Right atrium auricular region (tissue), 2 donors: ENCODE data around the gene CCT7. TPM values are rescaled to one million over a fixed set of nuclear protein-coding genes. Genes with fewer than 3 reads are reported as not detected.

Experiments used
- DNase-seq: peaks from one replicate; pipeline ENCODE4 v3.0.0-alpha.2; 2019; ENCODE audit warnings: low spot score
- H3K27ac ChIP-seq, 2 donors: fragments of 200-600 bp; sonication (generic); 1 replicate in 1 of 2; 2 replicates in 1 of 2; pipeline ENCODE4 v1.5.1; 2016 to 2019
- H3K27me3 ChIP-seq, 2 donors: fragments of 200-600 bp; sonication (generic); one replicate each; pipeline versions ENCODE4 v1.5.1 to v1.6.0; 2017 to 2019
- H3K36me3 ChIP-seq: fragments of 200-600 bp; sonication (generic); one replicate; pipeline ENCODE4 v1.5.1; 2016
- H3K4me1 ChIP-seq, 2 donors: fragments of 200-600 bp; sonication (generic); one replicate each; pipeline versions ENCODE4 v1.5.1 to v1.6.0; 2017 to 2019
- H3K4me3 ChIP-seq, 2 donors: fragments of 200-600 bp; sonication (generic); 1 replicate in 1 of 2; 2 replicates in 1 of 2; pipeline ENCODE4 v1.5.1; 2017 to 2019; ENCODE audit warnings: mild to moderate bottlenecking in 1 of 2, moderate library complexity in 1 of 2
- H3K9me3 ChIP-seq, 2 donors: fragments of 200-600 bp; sonication (generic); one replicate each; pipeline ENCODE4 v1.5.1; 2019
- CTCF ChIP-seq, 2 donors: fragments of 200-600 bp; sonication (generic); IDR thresholded peaks; one replicate each; pipeline ENCODE4 v1.5.1; 2019; ENCODE audit warnings: antibody characterized with exemption in 2 of 2
- total RNA-seq, 2 donors: library from RNA; depleted of rRNA; stranded (reverse); fragments of >200 nt; gene quantifications; one replicate each; pipeline ENCODE4 v1.1.0, GENCODE V29; 2016

CCT7 gene
- total RNA-seq, 2 donors from 2014 or later: 154 to 191 TPM

DNA sequence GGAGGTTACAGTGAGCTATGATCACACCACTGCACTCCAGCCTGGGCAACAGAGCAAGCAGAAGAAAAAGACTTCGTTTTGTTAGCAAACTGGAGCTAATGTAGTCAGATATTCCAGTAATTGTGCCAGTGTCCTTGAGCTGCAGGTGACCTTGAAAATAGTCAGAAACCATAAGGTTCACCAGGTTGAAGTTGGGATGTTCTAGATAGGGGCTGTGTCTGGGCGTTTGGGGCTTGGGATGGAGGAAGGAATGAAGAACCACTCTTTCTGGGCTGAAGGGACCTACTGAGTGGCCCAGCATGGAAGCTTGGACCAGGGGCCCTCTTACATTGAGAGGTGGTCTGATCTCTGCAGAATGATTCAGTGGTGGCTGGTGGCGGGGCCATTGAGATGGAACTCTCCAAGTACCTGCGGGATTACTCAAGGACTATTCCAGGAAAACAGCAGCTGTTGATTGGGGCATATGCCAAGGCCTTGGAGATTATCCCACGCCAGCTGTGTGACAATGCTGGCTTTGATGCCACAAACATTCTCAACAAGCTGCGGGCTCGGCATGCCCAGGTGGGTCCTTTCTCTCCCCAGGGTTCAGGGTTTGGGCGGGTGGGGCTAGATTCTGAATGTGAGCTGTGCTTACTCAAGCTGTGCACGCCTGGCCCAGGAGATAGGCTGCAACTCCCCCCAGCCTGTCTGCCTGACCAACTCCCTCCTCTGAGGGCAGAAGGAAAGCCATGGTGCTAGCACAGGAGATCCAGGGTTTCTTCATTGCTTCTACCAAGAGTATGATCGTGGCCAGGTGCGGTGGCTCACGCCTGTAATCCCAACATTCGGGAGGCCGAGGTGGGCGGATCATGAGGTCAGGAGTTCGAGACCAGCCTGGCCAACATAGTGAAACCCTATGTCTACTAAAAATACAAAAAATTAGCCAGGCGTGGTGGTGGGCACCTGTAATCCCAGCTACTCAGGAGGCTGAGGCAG is 17.1 kb downstream of the CCT7 start:
- no peak for DNase-seq
- Histone ChIP-seq H3K27ac (no peak overlapping the region), H3K36me3 (peaks cover 87% of the 10 kb centered on the region), H3K9me3 (no peaks in the 10 kb centered on the region), H3K27me3 (no peaks in the 10 kb centered on the region), H3K4me1 (no peaks in the 10 kb centered on the region), H3K4me3 (no peak overlapping the region)
- TF ChIP-seq CTCF (IDR thresholded peaks at IDR 0.05): no peak

GRCh38 chr2:73252238-73253027 is 18.3 kb downstream of the CCT7 start:
- H3K9me3 ChIP-seq: no peaks in the 10 kb centered on the region
- H3K27ac ChIP-seq: no peak overlapping the region
- H3K4me3 ChIP-seq: no peak overlapping the region
- DNase-seq: no peak
- peaks cover 74% of the 10 kb centered on the region for H3K36me3 ChIP-seq
- no peak for TF ChIP-seq CTCF (IDR thresholded peaks at IDR 0.05)
- no peaks in the 10 kb centered on the region for H3K4me1 ChIP-seq
- H3K27me3 ChIP-seq: no peaks in the 10 kb centered on the region

DNA sequence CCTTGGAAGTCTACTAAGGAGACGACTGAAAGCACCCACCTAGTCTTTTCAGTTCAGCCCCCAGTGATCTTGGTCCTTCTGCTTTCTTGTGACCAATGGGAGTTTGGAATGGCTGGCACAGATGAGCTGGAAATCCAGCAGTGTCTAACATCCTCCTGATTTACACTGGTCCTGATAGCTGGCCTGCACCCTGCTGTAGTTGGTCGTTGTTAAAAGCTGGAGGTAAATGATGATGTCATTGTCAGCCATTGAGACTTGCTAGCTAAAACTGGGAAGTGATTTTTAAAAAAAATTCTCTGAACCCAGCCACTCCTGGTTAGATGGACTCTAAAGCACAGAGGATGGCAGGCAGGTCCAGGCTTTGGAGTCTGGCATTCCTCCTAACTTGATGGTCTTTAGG is 19.3 kb downstream of the CCT7 start:
- peaks cover 65% of the 10 kb centered on the region for H3K36me3 ChIP-seq
- H3K9me3 ChIP-seq: no peaks in the 10 kb centered on the region
- TF ChIP-seq CTCF (IDR thresholded peaks at IDR 0.05): no peak
- H3K27me3 ChIP-seq: no peaks in the 10 kb centered on the region
- H3K4me1 ChIP-seq: no peaks in the 10 kb centered on the region
- DNase-seq: no peak
- H3K4me3 ChIP-seq: no peak overlapping the region
- no peak overlapping the region for H3K27ac ChIP-seq

DNA sequence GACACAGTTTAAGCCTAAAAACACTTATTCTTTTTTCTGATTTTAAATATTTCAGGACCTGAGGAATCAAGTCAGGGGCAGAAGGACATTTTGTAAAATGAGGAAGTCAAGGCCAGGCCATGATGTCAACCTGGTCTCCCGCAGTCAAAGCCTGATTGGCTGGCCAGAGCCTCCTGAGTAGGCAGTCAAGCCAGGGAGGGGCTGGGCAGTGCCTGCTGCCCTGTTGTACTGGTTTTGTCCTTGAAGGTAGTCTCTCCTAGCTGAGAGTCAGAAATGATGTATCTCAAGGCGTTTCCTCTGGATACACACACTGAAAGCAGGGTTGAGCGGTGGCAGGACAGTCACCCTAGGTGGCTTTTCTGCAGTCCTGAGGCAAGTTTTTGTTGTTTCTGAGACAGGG is 19.8 kb downstream of the CCT7 start:
- Histone ChIP-seq H3K27ac (no peak overlapping the region), H3K4me3 (no peak overlapping the region), H3K36me3 (peaks cover 60% of the 10 kb centered on the region), H3K9me3 (no peaks in the 10 kb centered on the region), H3K27me3 (no peaks in the 10 kb centered on the region), H3K4me1 (no peaks in the 10 kb centered on the region)
- no peak for DNase-seq
- no peak for TF ChIP-seq CTCF (IDR thresholded peaks at IDR 0.05)

GRCh38 chr2:73254343-73255006 is 20.4 kb downstream of the CCT7 start:
- Histone ChIP-seq H3K27me3 (no peaks in the 10 kb centered on the region), H3K27ac (no peak overlapping the region), H3K4me3 (no peak overlapping the region), H3K9me3 (no peaks in the 10 kb centered on the region), H3K36me3 (peaks cover 54% of the 10 kb centered on the region), H3K4me1 (no peaks in the 10 kb centered on the region)
- DNase-seq: no peak
- no peak for TF ChIP-seq CTCF (IDR thresholded peaks at IDR 0.05)
